CD14-positive monocyte (primary cell): ENCODE data around the gene NCOA5. TPM values are rescaled to one million over a fixed set of nuclear protein-coding genes. Genes with fewer than 3 reads are reported as not detected.

Source experiments
- DNase-seq, 3 donors: peaks; one replicate each; pipeline ENCODE4 v3.0.0-alpha.2; 2011 to 2022
- H2AFZ ChIP-seq: 2 replicates; pipeline ENCODE4 v1.6.0; 2012; ENCODE audit warnings: mild to moderate bottlenecking, low read depth, low read length, inconsistent platforms; ENCODE audit not compliant: insufficient read depth, poor library complexity, severe bottlenecking
- H3K27ac ChIP-seq, 2 donors: 1 replicate in 1 of 2; 2 replicates in 1 of 2; pipeline ENCODE4 v1.5.1; 2012 to 2013; ENCODE audit warnings: low read length in 2 of 2, control low read depth in 1 of 2, inconsistent platforms in 1 of 2, low read depth in 1 of 2, mild to moderate bottlenecking in 1 of 2
- H3K27me3 ChIP-seq, 2 donors: one replicate each; pipeline versions ENCODE4 v1.6.0 to v1.6.1; 2011 to 2013; ENCODE audit warnings: low read length in 2 of 2; ENCODE audit not compliant: control insufficient read depth in 2 of 2, insufficient read depth in 2 of 2
- H3K36me3 ChIP-seq, 2 donors: replicated peaks in 1 of 2; 1 replicate in 1 of 2; 2 replicates in 1 of 2; pipeline versions ENCODE4 v1.5.1 to v1.6.1; 2012 to 2013; ENCODE audit warnings: low read length in 2 of 2, control low read depth in 1 of 2, inconsistent platforms in 1 of 2, mild to moderate bottlenecking in 1 of 2; ENCODE audit not compliant: insufficient read depth in 2 of 2, control insufficient read depth in 1 of 2
- H3K4me1 ChIP-seq, 2 donors: 1 replicate in 1 of 2; 2 replicates in 1 of 2; pipeline versions ENCODE4 v1.5.1 to v1.6.1; 2012 to 2013; ENCODE audit warnings: low read length in 2 of 2, control low read depth in 1 of 2, inconsistent platforms in 1 of 2, mild to moderate bottlenecking in 1 of 2, moderate library complexity in 1 of 2; ENCODE audit not compliant: insufficient read depth in 2 of 2, control insufficient read depth in 1 of 2
- H3K4me2 ChIP-seq: replicated peaks from 2 replicates; pipeline ENCODE3; 2012; ENCODE audit warnings: low read length, moderate library complexity, mild to moderate bottlenecking; ENCODE audit not compliant: poor library complexity, severe bottlenecking; ENCODE audit errors: extremely low read depth
- H3K4me3 ChIP-seq, 3 experiments: fragments of 200-600 bp in 1 of 3; sonication (generic) in 1 of 3; replicated peaks in 1 of 3; 1 replicate in 2 of 3; 2 replicates in 1 of 3; pipeline ENCODE4 v1.5.1; 2011 to 2013; ENCODE audit warnings: low read length in 3 of 3, mild to moderate bottlenecking in 3 of 3, control low read depth in 2 of 3, low read depth in 2 of 3, inconsistent platforms in 1 of 3, moderate library complexity in 1 of 3
- H3K79me2 ChIP-seq: 2 replicates; pipeline ENCODE4 v1.6.0; 2012; ENCODE audit warnings: mild to moderate bottlenecking, control low read depth, inconsistent platforms, low read length, moderate library complexity; ENCODE audit not compliant: insufficient read depth
- H3K9ac ChIP-seq: 2 replicates; pipeline ENCODE4 v1.6.0; 2017; ENCODE audit warnings: low read length, mild to moderate bottlenecking; ENCODE audit not compliant: insufficient read depth, poor library complexity, severe bottlenecking
- H3K9me3 ChIP-seq, 2 donors: replicated peaks in 1 of 2; 1 replicate in 1 of 2; 2 replicates in 1 of 2; pipeline versions ENCODE4 v1.5.1 to v1.6.1; 2012 to 2013; ENCODE audit warnings: low read length in 2 of 2, control low read depth in 1 of 2; ENCODE audit not compliant: control insufficient read depth in 1 of 2, insufficient read depth in 1 of 2
- H4K20me1 ChIP-seq: 2 replicates; pipeline ENCODE4 v1.6.0; 2012; ENCODE audit warnings: mild to moderate bottlenecking, low read length, control low read depth, moderate library complexity; ENCODE audit not compliant: insufficient read depth
- H3K27ac Mint-ChIP-seq, 7 donors: one replicate each; pipeline ENCODE4 v1.8.0; 2020; ENCODE audit warnings: mild to moderate bottlenecking in 7 of 7, mixed read lengths in 7 of 7, moderate library complexity in 6 of 7, inconsistent platforms in 2 of 7
- H3K27me3 Mint-ChIP-seq, 3 donors: one replicate each; pipeline ENCODE4 v1.8.0; 2021 to 2022; ENCODE audit warnings: low read depth in 3 of 3, mild to moderate bottlenecking in 3 of 3, mixed read lengths in 3 of 3, moderate library complexity in 3 of 3, inconsistent platforms in 1 of 3
- H3K36me3 Mint-ChIP-seq, 2 donors: one replicate each; pipeline ENCODE4 v1.8.0; 2020; ENCODE audit warnings: mixed read lengths in 2 of 2, inconsistent platforms in 1 of 2, mild to moderate bottlenecking in 1 of 2
- H3K4me1 Mint-ChIP-seq: one replicate; pipeline ENCODE4 v1.8.0; 2020; ENCODE audit warnings: mild to moderate bottlenecking, mixed read lengths
- H3K4me3 Mint-ChIP-seq, 2 donors: one replicate each; pipeline ENCODE4 v1.8.0; 2020; ENCODE audit warnings: mild to moderate bottlenecking in 2 of 2, mixed read lengths in 2 of 2, moderate library complexity in 1 of 2
- H3K9me3 Mint-ChIP-seq, 7 donors: one replicate each; pipeline ENCODE4 v1.8.0; 2020 to 2022; ENCODE audit warnings: mixed read lengths in 7 of 7, mild to moderate bottlenecking in 6 of 7, moderate library complexity in 6 of 7, inconsistent platforms in 2 of 7
- WGBS: methylation state at CpG from one replicate; pipeline ENCODE4 v1.1.5; 2013; ENCODE audit warnings: missing lambda C conversion rate; ENCODE audit not compliant: insufficient coverage; 5-methylcytosine and 5-hydroxymethylcytosine counted together
- intact Hi-C, 2 donors: fragments of 100-400 bp; cut with micrococcal nuclease; formaldehyde crosslinking; loops; one replicate each; pipeline versions ENCODE4 v1.15.0 to v1.15.1; 2023
- polyA plus RNA-seq, 3 donors: library from polyadenylated mRNA; depleted of rRNA in 1 of 3; unstranded in 2 of 3; stranded (reverse) in 1 of 3; fragments of 300-500 nt in 2 of 3; fragments of >200 nt in 1 of 3; fragmentation: Illumina TruSeq in 2 of 3; gene quantifications; 1 replicate in 2 of 3; 2 replicates in 1 of 3; pipeline ENCODE4 v1.2.3, GENCODE V29; 2012 to 2021
- TF ChIP-seq, protein P1 (sequence below): fragments of 200-600 bp; IDR thresholded peaks from one replicate; pipeline ENCODE4 v1.8.0; 2022; ENCODE audit warnings: antibody characterized with exemption, mild to moderate bottlenecking

Gene NCOA5
- polyA plus RNA-seq, 3 donors, result 4.5 to 10.2 (median 6.0) TPM

GRCh38 chr20:46122516-46123481 lies 33.0 kb upstream of the NCOA5 start:
- H3K4me3 Mint-ChIP-seq, result no peak overlapping the region
- 99% methylated on average over 12 of the region's 15 CpGs for WGBS
- Histone ChIP-seq H3K9me3 (no peaks in the 10 kb centered on the region), H3K4me2 (no peak overlapping the region), H3K36me3 (peaks cover 0 to 25% of the 10 kb centered on the region in 2 donors), H3K4me3 (no peak overlapping the region), H3K27ac (no peak overlapping the region), H3K4me1 (peaks cover 23 to 35% of the 10 kb centered on the region in 2 donors), H3K79me2 (no peaks in the 10 kb centered on the region), H4K20me1 (peaks cover 31% of the 10 kb centered on the region), H2AFZ (no peak overlapping the region), H3K27me3 (peaks cover 0 to 10% of the 10 kb centered on the region in 2 donors), H3K9ac (no peak overlapping the region)
- intact Hi-C loops, result no loop called here
- DNase-seq, result no peak
- H3K36me3 Mint-ChIP-seq, result peaks cover 23 to 44% of the 10 kb centered on the region in 2 donors
- H3K27ac Mint-ChIP-seq, result no peak overlapping the region
- H3K9me3 Mint-ChIP-seq, result peaks cover 0 to 3% (median 0%) of the 10 kb centered on the region in 7 donors
- H3K27me3 Mint-ChIP-seq, result peaks cover 11 to 18% (median 12%) of the 10 kb centered on the region in 3 donors
- peaks cover 41% of the 10 kb centered on the region for H3K4me1 Mint-ChIP-seq
- TF ChIP-seq, protein P1, sequence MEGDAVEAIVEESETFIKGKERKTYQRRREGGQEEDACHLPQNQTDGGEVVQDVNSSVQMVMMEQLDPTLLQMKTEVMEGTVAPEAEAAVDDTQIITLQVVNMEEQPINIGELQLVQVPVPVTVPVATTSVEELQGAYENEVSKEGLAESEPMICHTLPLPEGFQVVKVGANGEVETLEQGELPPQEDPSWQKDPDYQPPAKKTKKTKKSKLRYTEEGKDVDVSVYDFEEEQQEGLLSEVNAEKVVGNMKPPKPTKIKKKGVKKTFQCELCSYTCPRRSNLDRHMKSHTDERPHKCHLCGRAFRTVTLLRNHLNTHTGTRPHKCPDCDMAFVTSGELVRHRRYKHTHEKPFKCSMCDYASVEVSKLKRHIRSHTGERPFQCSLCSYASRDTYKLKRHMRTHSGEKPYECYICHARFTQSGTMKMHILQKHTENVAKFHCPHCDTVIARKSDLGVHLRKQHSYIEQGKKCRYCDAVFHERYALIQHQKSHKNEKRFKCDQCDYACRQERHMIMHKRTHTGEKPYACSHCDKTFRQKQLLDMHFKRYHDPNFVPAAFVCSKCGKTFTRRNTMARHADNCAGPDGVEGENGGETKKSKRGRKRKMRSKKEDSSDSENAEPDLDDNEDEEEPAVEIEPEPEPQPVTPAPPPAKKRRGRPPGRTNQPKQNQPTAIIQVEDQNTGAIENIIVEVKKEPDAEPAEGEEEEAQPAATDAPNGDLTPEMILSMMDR, result no peak

DNA sequence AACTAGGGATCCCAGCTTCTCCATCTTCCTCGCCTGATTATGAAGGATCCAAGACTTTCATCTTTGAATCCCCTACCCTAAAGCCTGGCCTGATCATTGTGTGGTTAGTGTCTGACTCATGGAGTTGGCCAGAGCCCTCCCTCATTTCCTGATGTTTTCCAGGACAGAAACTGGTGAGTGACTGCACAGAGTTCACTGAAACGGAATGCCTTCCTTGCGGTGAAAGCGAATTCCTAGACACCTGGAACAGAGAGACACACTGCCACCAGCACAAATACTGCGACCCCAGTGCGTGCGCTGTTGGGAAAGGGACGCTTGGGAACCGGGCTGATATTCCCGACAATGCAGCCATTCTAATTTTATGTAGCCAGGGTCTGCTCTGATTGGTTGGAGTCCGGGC lies 32.3 kb upstream of the NCOA5 start:
- intact Hi-C loops, result no loop called here
- Histone ChIP-seq H2AFZ (no peak overlapping the region), H3K9ac (no peak overlapping the region), H3K79me2 (no peaks in the 10 kb centered on the region), H3K27ac (no peak overlapping the region), H4K20me1 (peaks cover 31% of the 10 kb centered on the region), H3K36me3 (peaks cover 0 to 25% of the 10 kb centered on the region in 2 donors), H3K27me3 (peaks cover 0 to 10% of the 10 kb centered on the region in 2 donors), H3K4me2 (no peak overlapping the region), H3K4me3 (no peak overlapping the region), H3K4me1 (peaks cover 30 to 42% of the 10 kb centered on the region in 2 donors), H3K9me3 (no peaks in the 10 kb centered on the region)
- Mint-ChIP-seq H3K36me3 (peaks cover 23 to 43% of the 10 kb centered on the region in 2 donors), H3K27ac (peak overlapping the region in 1 of 7 donors; percentile 43), H3K27me3 (peaks cover 11 to 15% (median 12%) of the 10 kb centered on the region in 3 donors), H3K9me3 (peaks cover 0 to 3% (median 0%) of the 10 kb centered on the region in 7 donors), H3K4me3 (peak overlapping the region in 1 of 2 donors; percentile 6), H3K4me1 (peaks cover 46% of the 10 kb centered on the region)
- no peak for DNase-seq
- WGBS, result 98% methylated on average over 6 of the region's 11 CpGs
- TF ChIP-seq, protein P1, result no peak
